CD4-positive, alpha-beta T cell (primary cell): ENCODE measurements around the gene RARG. TPM values are rescaled to one million over a fixed set of nuclear protein-coding genes. Genes with fewer than 3 reads are reported as not detected.

Source experiments
- ATAC-seq: fragments of 200-7000 bp; cut with Tn5 transposase; one replicate; pipeline ENCODE4 v1.10.0; 2022; ENCODE audit warnings: mild to moderate bottlenecking; ENCODE audit not compliant: poor library complexity
- CTCF ChIA-PET: fragments of 350-600 bp; sonication (Branson Sonifier 250); formaldehyde crosslinking; loops from one replicate; lab custom pipeline; 2021; ENCODE audit warnings: antibody characterized with exemption, inconsistent platforms; lab: Charles Lee
- POLR2A ChIA-PET: fragments of 350-600 bp; sonication (Branson Sonifier 250); formaldehyde crosslinking; loops from one replicate; lab custom pipeline; 2021; ENCODE audit warnings: antibody characterized with exemption, inconsistent platforms; lab: Charles Lee
- DNase-seq, 14 experiments: peaks; one replicate each; pipeline ENCODE4 v3.0.0-alpha.2; 2013 to 2020; ENCODE audit warnings: mixed read lengths in 2 of 14
- H3K27ac ChIP-seq, 2 donors: one replicate each; pipeline versions ENCODE4 v1.5.1 to v1.7.0; 2013; ENCODE audit warnings: low read length in 2 of 2, low read depth in 1 of 2, mild to moderate bottlenecking in 1 of 2
- H3K27me3 ChIP-seq, 2 experiments: 1 replicate in 1 of 2; 2 replicates in 1 of 2; pipeline versions ENCODE4 v1.6.1 to v1.7.0; 2013; ENCODE audit warnings: low read length in 2 of 2, control low read depth in 1 of 2, mild to moderate bottlenecking in 1 of 2, moderate library complexity in 1 of 2; ENCODE audit not compliant: insufficient read depth in 2 of 2, control insufficient read depth in 1 of 2
- H3K36me3 ChIP-seq: one replicate; pipeline ENCODE4 v1.6.1; 2013; ENCODE audit warnings: low read length, control low read depth; ENCODE audit not compliant: insufficient read depth
- H3K4me1 ChIP-seq: one replicate; pipeline ENCODE4 v1.6.1; 2013; ENCODE audit warnings: low read length, control low read depth; ENCODE audit not compliant: insufficient read depth
- H3K4me3 ChIP-seq: one replicate; pipeline ENCODE4 v1.5.1; 2013; ENCODE audit warnings: mild to moderate bottlenecking, low read length, moderate library complexity
- H3K9me3 ChIP-seq, 2 experiments: 1 replicate in 1 of 2; 2 replicates in 1 of 2; pipeline versions ENCODE4 v1.6.1 to v1.7.0; 2013; ENCODE audit warnings: low read length in 2 of 2, mild to moderate bottlenecking in 2 of 2, control low read depth in 1 of 2, moderate library complexity in 1 of 2; ENCODE audit not compliant: control insufficient read depth in 1 of 2, insufficient read depth in 1 of 2
- H3K27ac Mint-ChIP-seq: one replicate; pipeline ENCODE4 v1.8.0; 2020; ENCODE audit warnings: mixed read lengths
- H3K27me3 Mint-ChIP-seq: one replicate; pipeline ENCODE4 v1.8.0; 2021; ENCODE audit warnings: mixed read lengths
- H3K36me3 Mint-ChIP-seq: one replicate; pipeline ENCODE4 v1.8.0; 2021; ENCODE audit warnings: low read depth, mixed read lengths
- H3K4me1 Mint-ChIP-seq: one replicate; pipeline ENCODE4 v1.8.0; 2021; ENCODE audit warnings: low read depth, mixed read lengths
- H3K4me3 Mint-ChIP-seq: one replicate; pipeline ENCODE4 v1.8.0; 2020; ENCODE audit warnings: mild to moderate bottlenecking, mixed read lengths
- H3K9me3 Mint-ChIP-seq: one replicate; pipeline ENCODE4 v1.8.0; 2020; ENCODE audit warnings: mixed read lengths
- intact Hi-C, 2 experiments: fragments of 100-400 bp; cut with DNase I in 1 of 2; cut with micrococcal nuclease in 1 of 2; formaldehyde crosslinking; loops; one replicate each; pipeline versions ENCODE4 v1.15.1 to v1.9.0; 2023 to 2025; cut with DNase I, micrococcal nuclease
- total RNA-seq, 174 experiments: library from RNA in 2 of 174; stranded (reverse) in 2 of 174; gene quantifications; one replicate each; pipeline ENCODE4 v1.2.3 and lab custom pipeline; 2021 to 2026
- TF ChIP-seq, protein P1 (sequence below): fragments of 200-600 bp; IDR thresholded peaks from one replicate; pipeline ENCODE4 v1.8.0; 2022; ENCODE audit warnings: antibody characterized with exemption, mild to moderate bottlenecking

Gene RARG
- total RNA-seq, 2 experiments from 2014 or later: 14.0 to 15.8 TPM

DNA sequence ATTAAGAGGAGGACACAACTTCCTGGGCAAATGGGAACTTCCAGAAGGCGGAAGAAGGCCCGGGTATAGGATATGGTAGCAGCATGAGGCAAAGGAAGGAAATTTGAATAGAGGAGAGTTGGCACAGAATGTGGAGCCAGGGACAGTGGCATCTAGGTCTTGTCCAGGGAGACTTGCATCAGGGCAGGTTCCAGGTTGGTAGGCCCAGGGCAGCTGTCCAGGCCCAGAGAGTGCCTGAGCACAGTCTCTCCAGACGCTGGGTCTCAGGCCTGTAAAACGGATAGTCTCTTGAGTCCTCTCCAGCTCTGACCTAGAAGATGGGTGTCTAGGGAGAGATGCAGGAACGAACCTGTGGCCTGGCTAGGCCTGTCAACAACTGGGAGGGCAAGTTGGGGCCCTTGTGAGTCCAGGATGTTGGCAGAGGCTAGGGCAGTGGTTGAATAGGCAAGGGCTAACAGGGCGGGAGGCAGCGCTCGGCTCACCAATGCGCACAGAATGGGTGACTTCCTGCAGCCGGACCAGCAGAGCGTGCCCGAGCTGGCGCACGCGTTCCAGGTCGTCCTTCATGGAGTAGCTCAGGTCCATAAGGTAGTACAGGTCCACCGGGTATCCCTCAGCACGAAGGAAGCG is 34.9 kb downstream of the RARG start:
- H3K36me3 ChIP-seq: peaks cover 75% of the 10 kb centered on the region
- intact Hi-C loops: loop anchor here in 1 of 2 experiments (10.0 kb wide), 1 partner anchor 132 kb away; no protein-coding TSS in a partner anchor
- H3K4me1 ChIP-seq: peaks cover 73% of the 10 kb centered on the region
- H3K36me3 Mint-ChIP-seq: peaks cover 86% of the 10 kb centered on the region
- no peak for ATAC-seq
- peak overlapping the region; percentile 62 for H3K4me3 Mint-ChIP-seq
- H3K27ac ChIP-seq: peak overlapping the region; percentile 24 to 73
- TF ChIP-seq, protein P1, sequence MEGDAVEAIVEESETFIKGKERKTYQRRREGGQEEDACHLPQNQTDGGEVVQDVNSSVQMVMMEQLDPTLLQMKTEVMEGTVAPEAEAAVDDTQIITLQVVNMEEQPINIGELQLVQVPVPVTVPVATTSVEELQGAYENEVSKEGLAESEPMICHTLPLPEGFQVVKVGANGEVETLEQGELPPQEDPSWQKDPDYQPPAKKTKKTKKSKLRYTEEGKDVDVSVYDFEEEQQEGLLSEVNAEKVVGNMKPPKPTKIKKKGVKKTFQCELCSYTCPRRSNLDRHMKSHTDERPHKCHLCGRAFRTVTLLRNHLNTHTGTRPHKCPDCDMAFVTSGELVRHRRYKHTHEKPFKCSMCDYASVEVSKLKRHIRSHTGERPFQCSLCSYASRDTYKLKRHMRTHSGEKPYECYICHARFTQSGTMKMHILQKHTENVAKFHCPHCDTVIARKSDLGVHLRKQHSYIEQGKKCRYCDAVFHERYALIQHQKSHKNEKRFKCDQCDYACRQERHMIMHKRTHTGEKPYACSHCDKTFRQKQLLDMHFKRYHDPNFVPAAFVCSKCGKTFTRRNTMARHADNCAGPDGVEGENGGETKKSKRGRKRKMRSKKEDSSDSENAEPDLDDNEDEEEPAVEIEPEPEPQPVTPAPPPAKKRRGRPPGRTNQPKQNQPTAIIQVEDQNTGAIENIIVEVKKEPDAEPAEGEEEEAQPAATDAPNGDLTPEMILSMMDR: no peak
- H3K27ac Mint-ChIP-seq: peak overlapping the region; percentile 80
- no peak for DNase-seq
- H3K27me3 Mint-ChIP-seq: no peaks in the 10 kb centered on the region
- no peaks in the 10 kb centered on the region for H3K9me3 ChIP-seq
- no peak overlapping the region for H3K4me3 ChIP-seq
- no peaks in the 10 kb centered on the region for H3K9me3 Mint-ChIP-seq
- CTCF ChIA-PET: interaction anchor here (1.0 to 4.5 kb wide), 8 partner anchors 8 to 70 kb away, joined by 3 to 32 read pairs (median 4); partner anchors contain the start of gene ITGB7
- POLR2A ChIA-PET: interaction anchor here (0.7 to 5.0 kb wide), 8 partner anchors 8 to 124 kb away, joined by 3 to 53 read pairs (median 18); partner anchors contain the start of genes AAAS, CSAD, ITGB7 and PFDN5
- peaks cover 66% of the 10 kb centered on the region for H3K4me1 Mint-ChIP-seq
- no peaks in the 10 kb centered on the region for H3K27me3 ChIP-seq

GRCh38 chr12:53196486-53196885 is 35.5 kb downstream of the RARG start:
- DNase-seq (no peak), ATAC-seq (no peak)
- Histone ChIP-seq H3K4me1 (peaks cover 66% of the 10 kb centered on the region), H3K27me3 (no peaks in the 10 kb centered on the region), H3K9me3 (no peaks in the 10 kb centered on the region), H3K36me3 (peaks cover 77% of the 10 kb centered on the region), H3K4me3 (no peak overlapping the region), H3K27ac (peak overlapping the region in 1 of 2 donors; percentile 73)
- H3K36me3 Mint-ChIP-seq: peaks cover 92% of the 10 kb centered on the region
- peaks cover 62% of the 10 kb centered on the region for H3K4me1 Mint-ChIP-seq
- H3K9me3 Mint-ChIP-seq: no peaks in the 10 kb centered on the region
- TF ChIP-seq, protein P1: no peak
- no peaks in the 10 kb centered on the region for H3K27me3 Mint-ChIP-seq
- H3K27ac Mint-ChIP-seq: peak overlapping the region; percentile 80
- CTCF ChIA-PET: interaction anchor here (1.3 to 4.5 kb wide), 2 partner anchors 38 to 55 kb away, joined by 3 to 32 read pairs; a partner anchor contains a TSS
- POLR2A ChIA-PET: interaction anchor here (1.1 to 5.0 kb wide), 3 partner anchors 12 to 39 kb away, joined by 3 to 53 read pairs (median 45); partner anchors contain the start of genes CSAD, ITGB7 and ZNF740
- H3K4me3 Mint-ChIP-seq: peak overlapping the region; percentile 45
- intact Hi-C loops: loop anchor here in 1 of 2 experiments (10.0 kb wide), 1 partner anchor 132 kb away; no protein-coding TSS in a partner anchor

DNA sequence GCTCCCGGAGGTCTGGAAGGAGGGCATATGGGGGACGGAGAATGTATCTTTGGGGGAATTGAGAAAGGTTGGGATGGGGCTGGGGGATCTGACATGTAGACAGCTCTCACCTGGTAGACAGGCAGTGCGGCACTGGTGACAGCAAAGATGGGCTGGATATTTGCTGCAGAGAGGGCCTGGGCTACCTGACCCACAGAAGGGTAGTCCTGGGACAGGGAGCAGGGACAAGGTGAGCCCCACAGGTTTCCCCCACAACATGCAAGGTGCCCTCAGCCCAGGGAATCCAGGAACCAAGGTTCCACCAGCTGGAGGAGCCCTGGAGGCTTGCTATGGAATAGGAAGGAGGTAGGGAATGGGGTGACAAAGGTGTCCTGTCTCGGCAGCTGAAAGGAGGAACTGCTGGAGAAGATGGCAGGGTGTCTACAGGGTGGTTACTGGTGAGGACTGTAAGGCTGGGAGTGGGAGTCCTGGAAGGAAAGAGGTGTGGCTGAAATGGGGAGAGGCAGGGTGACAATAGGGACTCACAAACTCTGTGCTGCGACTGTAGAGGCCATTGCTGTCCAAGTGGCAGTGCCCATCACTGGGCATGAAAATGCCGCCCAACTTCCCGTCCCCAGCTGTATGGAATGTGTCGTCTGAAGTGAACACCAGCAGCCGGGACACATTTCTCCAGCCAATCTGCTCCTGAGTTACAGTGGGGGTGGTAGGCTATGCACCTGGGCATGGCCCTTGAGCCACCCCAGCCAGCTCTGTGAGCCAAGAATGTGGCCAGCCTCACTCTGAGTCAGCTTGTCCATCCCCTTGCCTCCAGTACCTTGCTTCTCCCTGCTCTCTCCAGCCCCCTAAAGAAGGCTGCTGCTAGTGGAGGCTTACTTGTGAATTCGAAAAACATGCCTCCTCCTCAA is 36.2 kb downstream of the RARG start:
- Mint-ChIP-seq H3K27ac (peak overlapping the region; percentile 80), H3K36me3 (peaks cover 94% of the 10 kb centered on the region), H3K4me3 (peak overlapping the region; percentile 45), H3K4me1 (peaks cover 61% of the 10 kb centered on the region), H3K27me3 (no peaks in the 10 kb centered on the region), H3K9me3 (no peaks in the 10 kb centered on the region)
- DNase-seq (no peak), ATAC-seq (no peak)
- Histone ChIP-seq H3K9me3 (no peaks in the 10 kb centered on the region), H3K27me3 (no peaks in the 10 kb centered on the region), H3K4me1 (peaks cover 59% of the 10 kb centered on the region), H3K36me3 (peaks cover 83% of the 10 kb centered on the region), H3K4me3 (no peak overlapping the region), H3K27ac (peak overlapping the region in 1 of 2 donors; percentile 73)
- intact Hi-C loops: loop anchor here in 1 of 2 experiments (10.0 kb wide), 1 partner anchor 131 kb away; no protein-coding TSS in a partner anchor
- POLR2A ChIA-PET: interaction anchor here (1.1 to 2.0 kb wide), 5 partner anchors 11 to 149 kb away, joined by 3 to 18 read pairs (median 4); partner anchors contain the start of genes CSAD, ITGB7, SPRYD3 and ZNF740
- TF ChIP-seq, protein P1: no peak
- CTCF ChIA-PET: interaction anchor here (1.2 to 1.4 kb wide), 3 partner anchors 18 to 36 kb away, joined by 3 to 4 read pairs (median 4); no protein-coding TSS in a partner anchor
